Urinary bladder (tissue), 4 donors: ENCODE results near the gene TBC1D9B. TPM values are rescaled to one million over a fixed set of nuclear protein-coding genes. Genes with fewer than 3 reads are reported as not detected.

Experiments
- DNase-seq: peaks from one replicate; pipeline ENCODE4 v3.0.0-alpha.2; 2015; ENCODE audit errors: extremely low spot score
- H3K27ac ChIP-seq: one replicate; pipeline ENCODE4 v1.5.1; 2013; ENCODE audit warnings: low read depth, mild to moderate bottlenecking, moderate library complexity
- H3K36me3 ChIP-seq: one replicate; pipeline ENCODE4 v1.6.1; 2013; ENCODE audit warnings: mild to moderate bottlenecking, moderate library complexity; ENCODE audit not compliant: insufficient read depth
- H3K4me1 ChIP-seq: one replicate; pipeline ENCODE4 v1.6.1; 2013; ENCODE audit warnings: mild to moderate bottlenecking, moderate library complexity; ENCODE audit not compliant: insufficient read depth
- H3K4me3 ChIP-seq: one replicate; pipeline ENCODE4 v1.5.1; 2013; ENCODE audit warnings: low read depth, low read length
- WGBS: extraction: QIAGEN DNeasy Blood & Tissue Kit; methylation state at CpG from one replicate; pipeline ENCODE4 v1.1.7; 2013; 5-methylcytosine and 5-hydroxymethylcytosine counted together
- polyA plus RNA-seq: library from polyadenylated mRNA; stranded (reverse); fragments of 200-250 nt; gene quantifications from one replicate; pipeline ENCODE4 v1.2.3, GENCODE V29; 2013
- total RNA-seq: library from RNA; depleted of rRNA; stranded (reverse); fragments of >200 nt; gene quantifications from one replicate; pipeline ENCODE4 v1.2.3, GENCODE V29; 2014
- donor health status: healthy with polysubstance abuse.
- donor health status: healthy.

TBC1D9B gene
- total and polyA plus RNA-seq, 2 donors: 46.4 to 74.1 TPM

DNA sequence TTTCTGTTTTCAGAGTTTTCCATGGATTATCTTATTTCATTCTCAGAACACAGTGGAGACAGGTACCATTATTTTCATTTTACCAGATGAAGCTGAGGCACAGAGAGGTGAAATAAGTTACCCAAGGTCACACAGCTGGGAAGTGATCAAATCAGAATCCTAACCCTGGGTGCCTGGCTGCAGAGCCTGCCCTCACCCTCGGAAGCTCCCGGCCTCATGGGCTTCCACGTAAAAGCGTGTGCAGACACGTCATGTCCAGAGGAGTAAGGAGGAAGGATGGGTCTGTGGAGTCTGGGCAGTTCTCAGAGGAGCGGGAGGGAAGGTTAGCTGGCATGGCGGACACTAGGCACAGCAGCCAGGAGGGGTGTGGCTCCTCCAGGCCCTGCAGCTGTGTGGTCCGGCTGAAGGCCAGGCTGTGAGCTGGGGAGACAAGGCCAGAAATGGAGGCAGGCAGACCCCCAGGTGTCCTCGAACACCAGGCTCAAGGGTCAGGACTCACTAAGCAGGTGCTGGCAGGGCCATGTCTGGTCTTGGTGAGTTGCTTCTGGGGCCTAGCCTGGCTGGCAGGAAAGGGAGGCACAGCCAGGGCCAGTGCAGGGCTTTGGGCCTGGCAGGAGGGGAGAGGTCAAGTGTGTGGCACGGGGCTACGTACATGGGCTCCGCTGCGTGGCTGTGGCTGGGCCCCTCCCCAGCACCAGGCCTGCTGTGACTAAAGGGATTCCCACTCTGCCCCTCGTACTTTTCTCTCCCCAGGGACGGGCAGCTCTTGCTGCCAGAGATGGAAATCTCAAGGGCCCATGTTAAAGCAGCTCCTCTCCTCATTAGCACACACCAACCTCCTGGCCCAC is 5.6 kb downstream of the TBC1D9B start:
- 80% methylated on average over 15 of the region's 15 CpGs for WGBS
- H3K27ac ChIP-seq: no peak overlapping the region
- no peaks in the 10 kb centered on the region for H3K4me1 ChIP-seq
- H3K36me3 ChIP-seq: peaks cover 2% of the 10 kb centered on the region
- no peak for DNase-seq
- no peak overlapping the region for H3K4me3 ChIP-seq

DNA sequence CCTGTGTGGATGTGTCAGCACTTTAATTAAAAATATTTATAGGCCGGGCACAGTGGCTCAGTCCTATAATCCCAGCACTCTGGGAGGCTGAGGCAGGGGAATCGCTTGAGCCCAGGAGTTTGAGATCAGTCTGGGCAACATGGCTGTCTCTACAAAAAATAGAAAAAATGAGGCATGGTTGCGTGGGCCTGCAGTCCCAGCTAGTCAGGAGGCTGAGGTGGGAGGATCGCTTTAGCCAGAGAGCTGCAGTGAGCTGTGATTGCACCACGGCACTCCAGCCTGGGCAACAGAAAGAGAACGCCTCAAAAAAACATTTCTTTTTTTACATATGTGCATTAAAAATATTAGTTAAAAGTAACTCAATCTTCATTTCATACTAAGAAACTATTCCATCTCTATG is 6.2 kb downstream of the TBC1D9B start:
- Histone ChIP-seq H3K36me3 (peaks cover 2% of the 10 kb centered on the region), H3K4me1 (no peaks in the 10 kb centered on the region), H3K27ac (no peak overlapping the region), H3K4me3 (no peak overlapping the region)
- no peak for DNase-seq
- WGBS: 92% methylated on average over 6 of the region's 6 CpGs

DNA sequence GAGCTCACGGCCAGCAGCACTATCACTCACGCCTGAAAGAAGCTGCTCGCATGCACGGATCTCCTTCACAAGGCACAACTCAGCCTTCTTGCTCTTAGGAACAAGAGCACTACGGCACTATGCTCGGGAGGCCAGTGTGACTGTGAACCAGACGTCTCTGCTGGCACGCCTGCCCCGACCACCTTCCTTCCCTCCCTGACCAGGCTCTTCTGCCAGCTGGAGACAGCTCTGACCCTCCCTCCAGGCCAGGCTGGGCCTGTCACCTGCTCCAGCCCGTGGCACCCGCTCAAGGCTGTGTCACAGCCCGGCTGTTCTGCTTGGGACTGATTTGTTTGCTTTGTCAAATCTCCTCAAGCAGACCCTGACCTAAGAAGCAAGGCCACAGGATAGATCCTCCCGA is 7.0 kb downstream of the TBC1D9B start:
- Histone ChIP-seq H3K4me1 (no peaks in the 10 kb centered on the region), H3K36me3 (peaks cover 2% of the 10 kb centered on the region), H3K27ac (no peak overlapping the region), H3K4me3 (no peak overlapping the region)
- DNase-seq: no peak
- 93% methylated on average over 13 of the region's 13 CpGs for WGBS

DNA sequence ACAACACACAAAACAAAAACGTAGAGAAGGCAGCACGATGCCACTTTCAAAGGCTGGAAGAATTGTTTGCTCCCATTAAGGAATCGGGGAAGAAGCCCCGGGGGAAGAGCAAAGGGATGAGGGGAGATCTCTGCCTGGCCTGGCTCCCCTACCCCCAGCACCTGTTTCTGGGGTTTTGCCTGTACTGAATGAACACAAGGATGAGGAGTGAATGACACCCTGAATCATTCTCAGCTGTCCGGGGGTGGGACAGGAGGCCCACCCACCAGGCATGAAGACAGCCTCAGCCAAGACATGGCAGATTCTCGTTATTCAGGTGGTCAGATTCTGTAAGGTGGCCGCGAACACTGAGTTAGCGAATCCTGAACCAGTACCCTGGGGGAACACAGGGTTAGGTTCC is 7.5 kb downstream of the TBC1D9B start:
- no peak for DNase-seq
- H3K36me3 ChIP-seq: peaks cover 2% of the 10 kb centered on the region
- no peak overlapping the region for H3K27ac ChIP-seq
- no peak overlapping the region for H3K4me3 ChIP-seq
- whole genome bisulfite sequencing: 82% methylated on average over 9 of the region's 9 CpGs
- no peaks in the 10 kb centered on the region for H3K4me1 ChIP-seq

DNA sequence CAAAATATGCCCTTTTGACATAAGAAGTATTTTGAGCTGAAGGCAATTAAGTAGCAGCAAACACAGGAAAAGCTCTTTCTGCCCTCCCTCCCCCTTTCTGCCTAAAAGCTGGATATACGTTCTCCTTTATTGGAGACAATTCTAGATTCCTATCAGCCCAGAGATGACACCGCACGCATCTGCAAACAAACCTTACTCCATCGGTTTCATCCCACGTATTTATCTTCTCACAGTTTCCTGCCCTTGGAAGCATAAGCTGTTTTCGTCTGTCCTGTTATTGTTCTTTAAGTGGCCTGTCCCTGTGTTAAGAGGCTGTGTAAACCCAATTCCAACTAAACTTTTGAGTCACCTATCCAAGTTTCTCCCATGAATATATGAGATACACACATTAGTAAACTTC is 11.8 kb downstream of the TBC1D9B start:
- Histone ChIP-seq H3K4me1 (no peaks in the 10 kb centered on the region), H3K4me3 (no peak overlapping the region), H3K36me3 (peaks cover 6% of the 10 kb centered on the region), H3K27ac (no peak overlapping the region)
- DNase-seq: no peak
- 80% methylated on average over 6 of the region's 6 CpGs for WGBS

DNA sequence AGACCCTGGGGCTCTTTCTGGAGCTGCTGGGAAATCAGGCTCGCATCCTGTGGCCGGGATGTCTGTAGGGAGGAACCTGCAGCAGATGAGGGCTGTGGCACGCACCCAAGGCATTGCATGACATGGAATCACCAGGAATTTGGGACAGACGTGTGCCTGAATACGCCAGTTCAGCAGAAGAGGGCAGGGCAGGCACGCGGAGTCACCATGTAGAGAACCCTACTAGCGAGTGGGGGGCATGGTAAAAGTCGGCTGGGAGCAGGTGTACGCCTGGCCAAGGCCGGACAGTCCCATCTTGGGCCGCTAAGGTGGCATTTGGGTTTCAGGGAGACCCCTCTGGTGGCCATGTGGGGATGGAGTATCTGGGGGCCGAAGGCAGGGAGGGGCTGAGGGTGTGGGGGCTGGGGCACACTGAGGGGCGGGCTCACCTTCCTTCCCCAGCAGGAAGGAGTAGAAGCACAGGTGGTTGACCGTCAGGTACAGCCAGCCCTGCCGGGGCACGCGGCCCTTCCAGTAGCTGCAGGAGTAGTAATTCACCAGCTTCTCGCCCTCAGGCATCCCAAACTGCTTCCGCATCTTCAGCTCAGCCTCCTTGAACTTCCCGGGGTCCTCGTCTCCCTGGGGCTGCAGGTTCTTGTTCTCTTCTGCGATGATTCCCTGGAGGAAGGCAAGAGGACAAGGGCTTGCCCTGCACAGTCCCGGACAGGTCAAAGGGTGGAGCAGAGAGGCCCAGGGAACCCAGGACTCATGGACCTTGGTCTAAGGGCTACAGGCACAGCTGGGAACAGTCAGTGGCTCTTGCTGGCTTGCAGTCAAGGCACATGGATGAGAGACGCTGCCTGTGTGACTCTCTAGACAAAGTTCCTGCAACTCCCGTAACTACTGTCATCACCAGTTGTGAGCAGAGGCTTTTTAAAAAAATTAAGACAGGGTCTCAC is 13.5 kb downstream of the TBC1D9B start:
- DNase-seq: no peak
- no peak overlapping the region for H3K27ac ChIP-seq
- H3K4me1 ChIP-seq: no peaks in the 10 kb centered on the region
- 88% methylated on average over 26 of the region's 26 CpGs for WGBS
- peaks cover 6% of the 10 kb centered on the region for H3K36me3 ChIP-seq
- no peak overlapping the region for H3K4me3 ChIP-seq

DNA sequence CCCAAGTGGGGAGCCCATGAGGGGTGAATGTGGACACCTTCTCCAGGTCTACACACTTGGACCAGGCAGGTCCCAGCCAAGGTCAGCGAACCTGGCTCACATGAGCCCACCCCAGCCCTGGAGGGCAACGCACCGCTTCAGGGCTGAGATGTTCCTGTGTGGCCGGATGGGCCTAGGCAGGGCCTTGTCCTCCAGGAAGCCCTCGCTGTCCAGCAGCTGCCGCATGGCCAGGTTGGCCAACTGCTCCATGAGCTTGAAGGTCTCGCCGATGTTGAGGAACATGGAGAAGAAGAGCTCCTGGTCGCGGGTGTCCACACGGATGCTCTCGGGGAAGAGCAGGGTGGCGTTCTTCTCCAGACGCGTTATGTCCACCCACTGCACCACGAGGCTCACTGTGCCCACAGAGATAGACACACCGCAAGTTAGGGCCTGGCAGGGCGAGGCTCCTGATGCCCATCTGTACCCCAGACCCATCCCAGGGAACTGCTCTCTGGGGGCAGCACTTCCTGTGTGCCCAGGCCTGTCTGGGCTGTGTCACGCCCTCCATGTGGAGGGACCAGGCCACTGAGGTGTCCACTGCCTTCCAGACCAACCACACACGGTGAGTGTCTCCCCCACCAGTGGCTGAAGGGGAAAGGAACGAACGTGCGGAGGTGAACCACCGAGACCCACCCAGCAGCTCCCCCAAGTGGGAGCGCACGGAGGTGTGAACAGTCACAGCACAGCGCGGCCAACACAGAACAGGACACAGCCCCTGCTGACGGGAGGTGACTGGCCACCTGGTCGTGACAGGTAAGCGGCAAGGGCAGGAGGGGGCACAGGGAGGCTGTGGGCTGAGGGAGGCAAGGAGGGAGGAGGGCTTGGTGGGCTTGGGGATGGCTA is 14.4 kb downstream of the TBC1D9B start:
- Histone ChIP-seq H3K4me3 (no peak overlapping the region), H3K27ac (no peak overlapping the region), H3K4me1 (no peaks in the 10 kb centered on the region), H3K36me3 (peaks cover 7% of the 10 kb centered on the region)
- DNase-seq: no peak
- WGBS: 93% methylated on average over 31 of the region's 31 CpGs

DNA sequence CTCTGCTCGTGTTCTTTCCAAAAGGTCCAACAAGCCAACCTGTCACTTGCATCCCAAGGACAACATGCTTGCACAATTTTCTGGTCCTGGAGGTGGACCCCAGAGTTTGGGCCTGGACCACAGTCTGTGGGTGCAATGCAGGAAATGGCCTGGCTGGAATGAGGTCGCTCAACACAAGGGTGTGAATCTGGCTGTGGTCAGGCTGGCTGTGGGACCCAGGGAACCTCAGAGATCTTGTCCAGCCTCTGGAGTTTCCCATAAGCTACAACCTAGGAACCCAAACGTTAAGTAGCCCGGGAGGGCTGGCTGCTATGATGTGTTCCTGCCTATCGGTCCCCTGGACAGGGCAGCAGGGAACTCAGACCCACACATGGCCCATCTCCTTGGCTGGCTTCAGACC is 15.4 kb downstream of the TBC1D9B start:
- Histone ChIP-seq H3K4me1 (no peaks in the 10 kb centered on the region), H3K36me3 (peaks cover 10% of the 10 kb centered on the region), H3K4me3 (no peak overlapping the region), H3K27ac (no peak overlapping the region)
- no peak for DNase-seq
- 83% methylated on average over 5 of the region's 5 CpGs for WGBS

DNA sequence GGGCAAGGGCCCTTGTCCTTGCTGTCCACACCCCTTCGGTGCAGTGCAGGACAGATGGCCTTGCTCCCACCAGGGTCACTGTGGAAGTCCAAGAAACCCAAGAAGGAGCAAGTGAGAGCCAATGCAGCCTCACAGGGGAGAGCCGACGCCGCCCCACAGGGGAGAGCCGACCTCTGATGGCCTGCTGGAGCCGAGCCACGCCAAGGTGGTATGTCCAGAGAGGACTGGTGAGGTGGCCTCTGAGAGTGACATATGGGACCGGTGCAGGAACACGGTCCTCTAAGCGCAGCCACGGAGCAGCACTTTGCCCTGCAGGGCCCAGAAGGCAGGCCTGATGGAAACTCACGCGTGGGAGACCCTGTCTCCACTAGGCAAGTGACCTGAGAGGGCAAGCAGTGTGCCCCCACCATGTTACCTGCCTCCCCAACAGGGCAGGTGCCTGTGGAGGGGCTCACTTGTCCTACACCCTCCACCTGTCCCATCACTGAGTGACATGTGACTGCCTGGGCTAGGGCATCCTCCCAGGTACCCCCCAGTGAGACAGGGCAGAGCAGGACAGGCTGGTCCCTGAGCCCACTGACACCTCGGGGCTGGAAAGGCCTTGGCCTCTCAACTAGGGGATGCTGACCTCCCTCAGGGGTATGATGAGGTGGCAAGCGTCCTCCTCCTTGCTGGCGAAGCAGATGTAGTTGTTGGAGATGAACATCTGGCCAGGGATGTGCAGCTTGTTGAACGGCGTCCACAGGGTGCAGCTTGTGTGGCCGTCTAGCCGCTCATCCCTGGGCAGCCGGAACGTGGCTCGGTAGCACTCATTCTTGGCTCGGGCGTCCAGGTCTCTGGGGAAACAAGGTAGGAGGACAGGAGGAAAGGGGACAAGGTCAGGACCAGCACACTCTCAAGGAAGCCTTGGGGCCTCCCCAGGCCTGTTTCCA is 16.7 kb downstream of the TBC1D9B start:
- Histone ChIP-seq H3K4me1 (no peaks in the 10 kb centered on the region), H3K27ac (no peak overlapping the region), H3K4me3 (no peak overlapping the region), H3K36me3 (peaks cover 10% of the 10 kb centered on the region)
- WGBS: 95% methylated on average over 25 of the region's 25 CpGs
- no peak for DNase-seq

DNA sequence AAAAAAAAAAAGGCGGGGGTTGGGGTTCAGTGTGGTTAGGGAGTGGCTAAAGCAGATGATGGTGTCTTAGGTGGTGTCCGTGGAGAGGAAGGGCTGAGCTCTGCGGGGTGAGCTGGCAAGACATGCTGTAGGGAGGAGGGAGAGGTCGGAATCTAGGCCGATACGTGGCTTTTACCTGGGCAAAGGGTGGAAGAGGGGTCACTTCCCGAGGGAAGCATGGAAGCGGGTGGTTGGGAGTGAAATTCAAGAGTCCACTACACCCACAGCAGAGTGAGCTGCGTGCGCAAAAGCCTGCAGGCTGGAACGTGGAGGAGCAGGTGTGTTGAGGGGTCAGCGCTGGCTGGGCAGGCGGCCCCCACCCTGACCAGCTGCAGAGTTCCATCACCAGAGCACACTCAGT is 17.8 kb downstream of the TBC1D9B start:
- H3K27ac ChIP-seq: no peak overlapping the region
- WGBS: 94% methylated on average over 13 of the region's 13 CpGs
- H3K4me1 ChIP-seq: no peaks in the 10 kb centered on the region
- no peak overlapping the region for H3K4me3 ChIP-seq
- DNase-seq: no peak
- peaks cover 10% of the 10 kb centered on the region for H3K36me3 ChIP-seq

DNA sequence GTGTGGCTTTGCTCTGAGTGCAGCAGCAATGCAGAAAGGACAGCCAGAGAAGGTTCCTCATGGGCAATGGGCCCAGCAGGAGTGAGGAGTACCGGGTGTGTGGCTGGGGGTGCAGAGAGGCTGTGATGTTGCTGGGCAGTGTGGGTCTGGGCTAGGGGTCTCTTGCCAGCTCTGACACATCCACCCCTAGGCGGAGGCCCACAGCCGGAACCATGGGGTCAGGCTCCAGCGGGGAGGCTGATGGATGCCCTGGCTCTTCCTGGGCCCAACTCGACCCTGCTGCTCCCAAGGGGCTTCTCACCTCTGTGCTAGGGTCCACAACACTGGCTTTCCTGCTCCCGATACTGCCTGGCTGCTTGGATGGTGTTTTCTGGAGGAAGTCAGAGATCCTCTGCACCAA is 19.9 kb downstream of the TBC1D9B start:
- Histone ChIP-seq H3K4me3 (no peak overlapping the region), H3K27ac (no peak overlapping the region), H3K36me3 (peaks cover 6% of the 10 kb centered on the region), H3K4me1 (no peaks in the 10 kb centered on the region)
- 94% methylated on average over 6 of the region's 6 CpGs for WGBS
- DNase-seq: no peak

DNA sequence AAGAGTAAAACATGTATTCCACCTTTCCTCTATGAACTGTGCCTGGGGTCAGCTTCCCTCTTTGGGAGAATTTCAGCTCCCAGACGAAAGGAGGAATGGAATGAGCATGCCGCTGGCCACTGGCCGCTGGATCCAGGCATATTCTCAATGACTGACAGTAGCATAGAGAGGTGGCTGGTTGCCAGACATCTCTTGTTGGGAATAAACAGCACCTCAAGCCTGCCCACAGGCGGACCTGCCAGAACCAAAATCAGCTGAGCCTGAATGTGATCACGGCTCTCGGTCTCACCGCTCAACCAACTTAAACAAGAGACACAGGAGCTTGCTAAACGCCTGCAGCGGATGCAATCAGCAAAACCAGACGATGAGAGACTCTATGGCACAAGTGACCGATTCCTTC is 20.6 kb downstream of the TBC1D9B start:
- no peak for DNase-seq
- Histone ChIP-seq H3K27ac (no peak overlapping the region), H3K36me3 (peaks cover 6% of the 10 kb centered on the region), H3K4me3 (no peak overlapping the region), H3K4me1 (no peaks in the 10 kb centered on the region)
- WGBS: 84% methylated on average over 11 of the region's 11 CpGs
